Measurements from ENCODE around the gene RGS6.
A peak's percentile ranks its signal among the peaks of the same experiment; 100 is the strongest.

RGS6 gene

DNA sequence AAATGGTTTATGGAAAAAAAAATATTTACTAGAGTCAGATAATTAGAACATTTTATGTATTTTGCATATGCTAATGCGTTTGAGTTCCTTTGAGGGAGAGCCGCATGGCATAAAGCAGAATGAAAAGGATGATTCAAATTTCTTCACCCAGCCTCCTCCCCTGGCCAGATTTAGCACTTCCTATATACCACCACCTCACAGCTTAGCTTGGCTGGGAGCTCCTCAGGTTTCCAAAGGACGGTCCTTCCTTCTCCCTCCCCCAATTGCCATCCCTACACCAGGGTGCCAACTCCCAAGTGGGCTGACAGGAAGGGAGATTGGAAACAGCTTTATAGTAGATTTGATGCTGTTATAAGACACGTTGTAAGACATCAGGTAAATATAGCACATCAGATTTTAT lies 157.4 kb downstream of the RGS6 start:
- DNase-seq: no peak

DNA sequence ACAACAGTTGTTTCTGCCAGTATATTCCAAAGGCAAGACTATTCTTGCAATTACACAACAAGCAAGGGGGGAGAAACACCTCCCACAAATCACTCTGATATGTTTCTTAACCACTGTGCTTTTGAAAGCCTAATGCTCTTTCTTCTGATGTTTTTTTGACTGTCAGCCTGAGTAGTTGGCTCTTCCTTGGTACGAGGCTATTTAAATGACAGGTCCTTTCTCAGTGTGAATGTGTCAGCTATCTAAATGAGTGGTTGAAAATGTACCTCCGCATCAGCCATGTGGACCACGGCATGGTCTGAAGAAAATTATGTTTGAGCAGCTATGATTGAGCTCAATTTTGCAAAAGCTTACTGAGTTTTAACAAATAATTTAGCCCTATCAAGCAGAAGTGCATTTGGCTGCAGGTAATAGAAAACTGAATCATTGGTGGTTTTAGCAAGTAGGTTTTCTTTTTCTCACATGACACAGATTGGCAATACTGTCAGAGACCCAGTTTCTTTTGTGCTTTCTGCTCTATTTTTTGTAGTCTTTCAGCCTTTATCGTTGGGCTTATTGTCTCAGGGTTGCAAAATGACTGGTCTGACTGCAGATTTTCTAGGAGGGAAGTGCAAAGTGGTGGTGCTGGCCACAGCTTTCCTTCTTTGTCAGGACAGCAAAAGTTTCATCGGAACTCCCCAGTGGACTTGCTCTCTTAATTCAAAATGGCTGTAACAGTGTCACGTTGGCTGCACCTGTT lies 162.8 kb downstream of the RGS6 start:
- DNase-seq: no peak

GRCh38 chr14:72097173-72097783 lies 165.0 kb downstream of the RGS6 start:
- DNase-seq: no peak

DNA sequence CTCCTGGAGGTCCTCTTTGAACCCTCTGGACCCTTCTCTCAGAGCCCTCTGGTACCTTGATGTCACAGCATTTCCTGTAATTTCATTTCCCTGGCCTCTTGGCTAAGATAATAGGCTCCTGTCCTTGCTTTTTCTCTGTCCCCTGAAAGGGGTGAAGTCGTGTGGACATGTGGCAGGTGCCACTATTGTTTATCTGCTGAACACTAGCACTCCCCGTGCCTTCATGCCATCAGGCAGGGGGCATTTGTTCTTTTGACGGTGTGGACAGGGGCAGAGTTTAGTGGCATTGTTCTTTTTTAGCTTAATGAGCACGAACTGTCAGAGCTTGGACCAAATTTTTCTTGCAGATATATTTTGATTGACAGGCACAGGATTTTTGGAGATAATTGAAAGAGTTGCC lies 166.0 kb downstream of the RGS6 start:
- DNase-seq: no peak

DNA sequence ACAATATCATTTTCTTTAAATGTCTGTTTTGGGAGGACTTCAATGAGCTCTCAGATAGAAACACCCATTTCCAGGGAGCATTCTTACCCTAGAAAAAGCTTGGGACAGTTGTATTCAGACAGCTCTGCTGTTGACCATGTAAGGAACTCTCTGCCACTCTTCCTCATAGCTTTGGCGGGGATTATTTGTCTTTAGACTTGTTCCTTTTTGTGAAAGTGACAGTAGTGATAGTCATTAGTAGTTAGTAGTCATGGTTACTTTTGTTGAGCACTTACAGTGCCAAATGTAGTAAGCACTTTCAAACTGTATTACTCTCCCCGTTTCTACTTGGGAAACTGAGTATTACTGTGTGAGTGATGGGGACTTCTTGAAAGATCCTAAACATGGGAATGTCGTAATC lies 167.3 kb downstream of the RGS6 start:
- no peak for DNase-seq

- DNase-seq: no peak
Measured at GRCh38 chr14:72104011-72104613, 171.9 kb downstream of the RGS6 start.

GRCh38 chr14:72111911-72112310 lies 179.7 kb downstream of the RGS6 start:
- DNase-seq: no peak

DNA sequence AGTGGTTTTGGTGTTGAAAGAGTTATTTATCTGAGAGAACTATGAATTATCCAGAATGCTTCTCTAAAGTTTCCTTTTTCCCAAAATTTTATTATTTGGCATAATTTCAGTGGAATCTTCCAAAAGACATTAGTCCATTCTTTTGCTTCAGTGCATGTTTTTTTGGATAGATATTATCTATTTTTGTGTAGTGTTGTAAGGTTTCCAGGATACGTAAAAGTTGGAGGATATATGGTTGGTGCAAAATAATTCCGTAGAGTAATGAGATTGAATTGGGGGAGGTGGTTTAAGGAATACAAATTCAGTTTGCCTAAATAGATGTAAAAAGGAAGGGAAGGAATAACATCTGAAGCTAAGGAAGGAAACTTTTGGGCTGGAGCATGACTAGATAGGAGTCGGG lies 186.6 kb downstream of the RGS6 start:
- no peak for DNase-seq

GRCh38 chr14:72120315-72120714 lies 188.1 kb downstream of the RGS6 start:
- no peak for DNase-seq

DNA sequence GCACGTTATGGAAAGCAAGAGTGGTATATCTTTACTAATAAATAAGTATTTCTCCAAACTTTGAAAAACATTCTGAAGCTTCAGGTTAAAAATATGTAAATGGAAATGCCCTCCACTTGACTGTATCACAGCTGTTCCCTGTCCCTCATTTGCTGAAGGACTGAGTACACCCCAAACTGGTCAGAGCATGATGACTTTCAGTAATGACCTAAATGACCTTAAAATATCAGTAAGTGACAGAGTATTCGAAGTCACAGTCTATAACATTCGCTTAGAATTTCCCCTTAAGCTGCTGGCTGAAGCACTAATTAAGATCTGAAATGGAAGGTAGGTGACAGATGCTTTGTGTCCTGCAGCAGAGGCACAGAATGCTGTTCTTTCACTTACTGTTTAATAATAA lies 191.5 kb downstream of the RGS6 start:
- DNase-seq: no peak

DNA sequence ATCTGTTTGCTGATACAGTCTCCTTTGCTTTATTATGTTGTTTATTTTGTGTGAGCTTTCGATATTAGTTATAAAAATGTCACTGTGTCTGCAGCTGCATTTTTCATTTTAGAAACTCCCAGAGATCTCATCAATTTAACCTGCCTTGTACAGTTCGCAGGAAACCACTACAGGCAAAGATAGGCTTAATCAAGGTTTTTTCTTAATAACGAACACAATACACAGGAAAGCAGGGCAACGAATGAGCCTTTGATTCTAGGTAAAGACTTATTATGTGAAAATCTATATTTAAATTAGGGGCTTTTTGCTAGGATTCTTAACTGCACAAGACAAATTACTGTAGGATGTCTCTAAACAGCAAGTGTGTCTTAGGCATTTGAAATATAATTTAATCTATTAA lies 191.9 kb downstream of the RGS6 start:
- DNase-seq: no peak

DNA sequence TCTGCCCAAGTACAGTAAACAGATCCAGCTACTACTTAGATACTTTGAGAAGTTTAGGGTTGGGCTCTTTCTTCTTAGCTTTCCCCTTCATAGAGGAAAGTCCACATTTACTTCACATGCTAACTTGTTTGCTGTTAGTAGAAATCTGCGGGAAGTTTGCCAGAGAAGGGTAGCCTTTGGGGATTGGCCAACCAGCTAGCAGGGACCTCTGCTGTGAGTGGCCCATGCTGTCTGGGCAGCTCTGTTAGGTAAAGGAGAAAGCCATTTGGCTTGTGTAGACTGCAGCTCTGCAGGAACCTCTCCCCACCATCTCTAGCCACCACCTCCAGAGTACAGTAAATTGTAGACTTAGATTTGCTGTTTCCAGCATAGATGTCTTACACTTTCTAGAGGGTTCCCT lies 193.9 kb downstream of the RGS6 start:
- DNase-seq: no peak

DNA sequence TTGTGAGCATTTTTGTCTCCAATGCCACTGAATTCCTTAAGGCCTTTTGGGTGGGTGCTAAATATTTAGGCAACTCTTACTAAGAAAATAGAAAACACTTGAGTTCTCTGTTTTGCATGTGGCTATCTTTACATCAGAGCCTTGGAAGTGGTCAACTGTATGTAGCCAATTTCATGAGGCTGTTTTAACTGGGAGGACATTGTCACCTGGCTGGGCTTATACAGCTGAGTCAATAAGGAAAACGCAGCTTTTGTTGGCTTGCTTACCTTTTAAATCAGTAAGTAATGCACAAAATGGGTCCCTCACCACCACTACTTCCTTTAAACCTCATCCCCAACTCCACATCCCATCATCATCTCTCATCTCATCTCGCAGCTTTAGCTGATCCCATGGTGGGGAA lies 194.3 kb downstream of the RGS6 start:
- no peak for DNase-seq

GRCh38 chr14:72128629-72129028 lies 196.4 kb downstream of the RGS6 start:
- DNase-seq: no peak

GRCh38 chr14:72129291-72129690 lies 197.1 kb downstream of the RGS6 start:
- DNase-seq: no peak

DNA sequence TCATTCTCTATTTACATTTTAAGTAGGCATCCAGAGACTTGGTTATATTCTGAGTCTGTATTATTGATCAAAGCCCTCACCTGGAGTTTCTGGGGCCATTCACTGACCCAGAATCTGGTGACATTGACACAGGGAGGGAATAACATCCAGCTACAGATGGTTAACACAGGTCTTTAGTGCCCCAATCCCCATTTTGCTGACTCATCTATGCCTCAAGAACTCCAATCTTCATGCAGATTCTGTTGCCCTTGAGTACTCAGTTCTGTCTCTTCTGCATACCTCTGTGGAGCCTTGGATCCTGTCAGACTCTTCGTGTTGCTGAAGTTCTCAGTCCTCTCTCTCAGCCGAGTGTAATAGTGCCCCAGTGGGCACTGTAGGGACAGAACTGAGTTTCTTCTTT lies 208.9 kb downstream of the RGS6 start:
- no peak for DNase-seq

DNA sequence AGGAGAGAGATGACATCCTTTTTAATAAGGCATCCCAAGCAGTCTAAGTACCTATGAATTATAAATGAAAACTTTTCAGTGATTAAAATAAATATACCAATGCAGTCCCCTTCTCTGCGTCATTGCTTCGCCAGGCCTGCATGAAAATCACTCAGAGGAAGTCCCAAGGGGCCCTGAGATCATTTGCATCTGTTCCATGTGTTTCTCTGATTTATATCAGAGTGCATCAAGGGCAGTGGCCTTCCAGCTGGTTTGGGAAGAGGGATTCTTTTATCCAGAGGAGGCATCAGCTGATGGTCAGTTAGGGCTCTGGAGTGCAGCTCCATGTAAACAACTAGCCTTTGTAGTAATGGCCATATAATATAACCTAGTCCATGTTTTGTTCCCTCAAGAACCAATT lies 210.1 kb downstream of the RGS6 start:
- peak; percentile 22 for DNase-seq

DNA sequence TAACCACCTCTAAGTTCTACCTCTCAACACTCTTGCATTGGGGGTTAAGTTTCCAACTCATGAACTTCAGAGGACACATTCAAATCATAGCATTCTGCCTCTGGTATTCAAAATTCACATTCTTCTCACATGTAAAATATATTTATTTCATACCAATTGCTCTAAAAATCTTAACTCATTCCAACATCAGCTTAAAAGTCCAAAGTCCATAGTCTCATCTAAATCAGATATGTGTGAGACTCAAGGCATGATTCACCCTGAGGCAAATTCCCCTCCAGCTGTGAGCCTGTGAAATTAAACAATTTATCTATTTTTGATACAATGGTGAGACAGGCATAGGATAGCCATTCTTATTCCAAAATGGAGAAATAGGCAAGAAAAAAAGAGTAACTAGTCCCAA lies 214.0 kb downstream of the RGS6 start:
- no peak for DNase-seq

DNA sequence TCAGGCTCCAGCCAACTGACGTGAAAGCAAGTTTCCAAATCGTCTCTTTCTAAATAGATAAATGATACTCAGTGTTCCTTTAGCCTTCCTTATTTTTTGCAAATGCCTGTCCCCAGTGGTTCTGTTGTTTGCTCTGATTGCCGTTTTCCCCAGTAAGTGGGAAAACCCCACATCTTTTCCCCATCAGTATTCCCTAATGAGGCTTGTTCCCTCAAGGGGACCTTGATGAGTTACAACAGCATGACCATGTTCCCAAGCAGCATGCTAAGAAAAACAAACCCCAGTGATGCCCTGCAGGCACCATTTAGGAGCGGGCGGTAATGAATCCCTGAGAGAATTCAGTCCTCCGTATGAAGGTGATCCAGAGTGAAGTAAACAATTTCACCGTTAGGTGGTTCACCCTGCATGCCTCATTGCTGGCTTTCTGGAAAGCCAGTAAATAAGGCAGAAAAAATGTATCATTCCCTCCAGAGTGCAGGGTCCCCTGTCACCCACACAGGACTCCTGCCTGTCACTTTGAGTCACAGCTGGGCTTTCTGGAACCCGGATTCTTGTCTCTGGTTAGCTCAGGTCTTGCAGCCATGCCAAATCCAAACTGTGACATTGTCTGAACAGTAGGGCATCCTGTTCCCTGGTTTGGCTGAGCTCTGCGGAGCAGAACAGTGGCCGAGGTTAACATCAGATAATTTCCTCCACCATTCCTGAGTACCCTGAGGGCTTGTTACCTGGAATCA lies 222.6 kb downstream of the RGS6 start:
- DNase-seq: no peak

DNA sequence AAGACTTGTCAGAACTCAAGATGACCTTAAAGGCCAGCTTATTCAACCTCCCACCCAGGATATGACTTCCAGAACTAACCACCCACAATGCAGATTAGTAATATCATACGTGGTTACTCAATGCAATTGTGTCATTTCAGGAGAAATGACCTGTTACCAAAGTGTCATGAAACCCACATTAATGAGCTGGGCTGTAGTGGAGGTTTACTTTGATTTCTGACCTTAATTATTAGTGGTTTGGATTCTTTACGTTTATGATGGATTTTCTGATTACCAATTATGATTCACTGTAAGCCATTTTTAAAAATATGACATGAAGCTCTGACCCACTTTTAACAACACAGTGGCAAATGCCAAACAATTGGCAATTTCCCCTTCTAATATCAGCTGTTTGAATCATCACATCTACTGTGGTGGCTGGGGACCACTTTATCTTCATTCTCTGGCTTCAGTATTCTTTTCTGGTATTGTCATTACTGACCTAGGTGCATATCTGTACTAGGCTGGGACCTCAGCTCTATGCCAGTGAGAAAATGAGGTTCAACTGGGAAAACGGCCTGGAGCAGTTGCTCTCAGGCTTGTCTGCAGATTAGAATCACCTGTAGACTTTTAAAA lies 223.3 kb downstream of the RGS6 start:
- DNase-seq: no peak

DNA sequence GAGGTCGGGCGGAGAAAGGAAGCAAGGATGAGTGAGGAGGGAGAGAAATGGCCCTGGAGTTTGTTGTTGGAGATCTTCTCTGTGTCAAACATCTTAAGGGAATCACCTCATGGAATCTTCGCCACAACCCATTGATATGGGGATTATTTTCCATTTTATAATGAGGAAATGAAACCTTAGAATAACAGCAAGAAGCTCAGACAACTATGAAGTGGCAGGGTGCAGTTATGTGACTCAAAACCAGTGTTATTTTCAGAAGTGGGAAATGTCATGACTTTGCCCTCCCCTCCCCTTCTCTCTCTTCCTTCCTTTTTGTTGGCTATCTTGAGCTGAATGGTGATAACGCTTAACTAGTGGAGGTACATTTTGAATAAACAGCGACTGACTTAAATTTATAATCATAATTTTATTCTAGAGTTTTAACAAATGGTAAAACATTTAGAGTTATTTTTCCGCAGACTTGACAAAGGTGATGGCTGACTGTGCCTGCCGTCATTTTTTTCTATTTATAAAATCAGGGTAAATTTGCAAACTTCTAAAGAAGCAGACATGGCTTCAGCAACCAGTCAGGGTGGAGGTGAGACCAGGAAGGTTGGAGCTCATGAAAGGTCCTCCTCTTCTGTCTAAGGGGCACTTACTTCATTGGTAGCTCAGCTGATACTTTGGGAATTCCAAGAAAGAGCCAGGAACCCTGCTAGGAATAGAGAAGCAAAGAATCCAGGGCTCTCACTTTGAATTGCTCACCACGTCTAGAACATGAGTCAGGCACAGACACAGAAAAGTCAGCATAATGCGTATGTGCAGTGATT lies 232.4 kb downstream of the RGS6 start:
- DNase-seq: no peak

- DNase-seq: no peak
Measured at GRCh38 chr14:72165229-72165698, 233.0 kb downstream of the RGS6 start.

Data from femur (tissue), 1 donor.